ENCODE measurements around the gene DCXR. TPM values are rescaled to one million over a fixed set of nuclear protein-coding genes. Genes with fewer than 3 reads are reported as not detected.

The DCXR gene
- total and polyA plus RNA-seq, 2 of the 13 experiments (the other 11 are each of a cell fraction or from before 2014, with no cell fraction given) = 287 to 311 TPM

DNA sequence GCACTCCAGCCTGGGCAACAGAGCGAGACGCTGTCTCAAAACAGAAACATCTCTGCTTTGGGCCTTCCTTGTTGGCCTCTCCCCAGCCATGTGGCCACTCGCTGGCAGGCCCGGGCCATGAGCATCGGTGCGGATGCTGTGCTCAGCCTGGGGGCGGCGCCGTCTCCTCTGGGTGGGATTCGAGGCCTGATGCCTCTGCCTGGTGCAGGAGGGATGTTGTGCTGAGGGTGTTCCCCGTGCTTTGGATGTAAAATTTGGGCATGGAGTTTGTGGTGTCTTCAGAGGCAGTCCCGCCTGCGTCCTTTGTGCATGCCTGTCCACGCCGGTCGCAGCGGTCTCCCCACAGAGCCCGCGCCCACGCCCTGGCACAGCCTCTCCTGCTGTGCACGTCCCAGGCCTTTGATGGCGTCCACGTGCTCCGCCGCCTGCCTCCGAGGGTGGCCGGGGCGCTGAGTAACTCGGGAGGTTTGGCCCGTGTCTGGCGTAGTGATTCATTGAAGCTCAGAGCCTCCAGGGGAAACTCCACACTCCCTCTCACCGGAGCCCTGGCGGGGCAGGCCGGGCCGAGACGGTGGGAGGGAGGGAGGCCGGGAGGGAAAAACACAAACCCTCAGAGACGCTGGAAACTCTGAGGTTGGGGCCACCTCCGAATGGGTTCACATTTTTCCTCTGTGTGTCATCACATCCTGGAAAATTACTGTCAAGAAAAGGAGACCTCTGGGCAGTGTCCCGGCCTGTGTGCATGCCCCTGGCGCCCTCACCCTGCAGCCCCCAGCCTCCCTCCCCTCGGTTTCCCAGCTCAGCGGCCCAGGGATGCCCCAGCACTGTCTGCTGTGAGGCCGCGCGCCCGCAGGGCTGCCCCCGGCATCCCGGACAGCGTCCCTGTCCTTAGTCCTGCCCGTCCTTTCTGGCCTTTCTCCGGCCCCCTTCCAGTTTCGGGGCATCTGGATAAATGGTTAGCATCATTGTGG, 33.8 kb downstream of the DCXR start (continued):
- TF ChIP-seq ZNF234 (CRISPR knock-in tag; conservative IDR thresholded peaks at IDR 0.05) = no peak
- peak; percentile 83; the same call in 1 of the 2 replicates for TF ChIP-seq NFKBIZ (CRISPR knock-in tag; IDR thresholded peaks at IDR 0.05)
- TF ChIP-seq ZKSCAN5 (CRISPR knock-in tag; IDR thresholded peaks at IDR 0.05) = no peak
- no peak for TF ChIP-seq CBX1 (IDR thresholded peaks at IDR 0.05; ENCODE audit: low read depth)
- TF ChIP-seq, protein P1, sequence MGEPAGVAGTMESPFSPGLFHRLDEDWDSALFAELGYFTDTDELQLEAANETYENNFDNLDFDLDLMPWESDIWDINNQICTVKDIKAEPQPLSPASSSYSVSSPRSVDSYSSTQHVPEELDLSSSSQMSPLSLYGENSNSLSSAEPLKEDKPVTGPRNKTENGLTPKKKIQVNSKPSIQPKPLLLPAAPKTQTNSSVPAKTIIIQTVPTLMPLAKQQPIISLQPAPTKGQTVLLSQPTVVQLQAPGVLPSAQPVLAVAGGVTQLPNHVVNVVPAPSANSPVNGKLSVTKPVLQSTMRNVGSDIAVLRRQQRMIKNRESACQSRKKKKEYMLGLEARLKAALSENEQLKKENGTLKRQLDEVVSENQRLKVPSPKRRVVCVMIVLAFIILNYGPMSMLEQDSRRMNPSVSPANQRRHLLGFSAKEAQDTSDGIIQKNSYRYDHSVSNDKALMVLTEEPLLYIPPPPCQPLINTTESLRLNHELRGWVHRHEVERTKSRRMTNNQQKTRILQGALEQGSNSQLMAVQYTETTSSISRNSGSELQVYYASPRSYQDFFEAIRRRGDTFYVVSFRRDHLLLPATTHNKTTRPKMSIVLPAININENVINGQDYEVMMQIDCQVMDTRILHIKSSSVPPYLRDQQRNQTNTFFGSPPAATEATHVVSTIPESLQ (CRISPR knock-in tag; conservative IDR thresholded peaks at IDR 0.05) = no peak
- TF ChIP-seq, protein P2, sequence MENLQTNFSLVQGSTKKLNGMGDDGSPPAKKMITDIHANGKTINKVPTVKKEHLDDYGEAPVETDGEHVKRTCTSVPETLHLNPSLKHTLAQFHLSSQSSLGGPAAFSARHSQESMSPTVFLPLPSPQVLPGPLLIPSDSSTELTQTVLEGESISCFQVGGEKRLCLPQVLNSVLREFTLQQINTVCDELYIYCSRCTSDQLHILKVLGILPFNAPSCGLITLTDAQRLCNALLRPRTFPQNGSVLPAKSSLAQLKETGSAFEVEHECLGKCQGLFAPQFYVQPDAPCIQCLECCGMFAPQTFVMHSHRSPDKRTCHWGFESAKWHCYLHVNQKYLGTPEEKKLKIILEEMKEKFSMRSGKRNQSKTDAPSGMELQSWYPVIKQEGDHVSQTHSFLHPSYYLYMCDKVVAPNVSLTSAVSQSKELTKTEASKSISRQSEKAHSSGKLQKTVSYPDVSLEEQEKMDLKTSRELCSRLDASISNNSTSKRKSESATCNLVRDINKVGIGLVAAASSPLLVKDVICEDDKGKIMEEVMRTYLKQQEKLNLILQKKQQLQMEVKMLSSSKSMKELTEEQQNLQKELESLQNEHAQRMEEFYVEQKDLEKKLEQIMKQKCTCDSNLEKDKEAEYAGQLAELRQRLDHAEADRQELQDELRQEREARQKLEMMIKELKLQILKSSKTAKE (CRISPR knock-in tag; IDR thresholded peaks at IDR 0.05; ENCODE audit: borderline replicate concordance) = peak; percentile 62; the same call in 1 of the 2 replicates
- TF ChIP-seq POLR2G (IDR thresholded peaks at IDR 0.05; ENCODE audit: low read depth, low read length) = peak; percentile 76
- peak; percentile 47; the same call in 1 of the 2 replicates for TF ChIP-seq ZNF205 (CRISPR knock-in tag; IDR thresholded peaks at IDR 0.05)
- TF ChIP-seq, protein P3, sequence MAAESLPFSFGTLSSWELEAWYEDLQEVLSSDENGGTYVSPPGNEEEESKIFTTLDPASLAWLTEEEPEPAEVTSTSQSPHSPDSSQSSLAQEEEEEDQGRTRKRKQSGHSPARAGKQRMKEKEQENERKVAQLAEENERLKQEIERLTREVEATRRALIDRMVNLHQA (CRISPR knock-in tag; IDR thresholded peaks at IDR 0.05) = no peak
- TF ChIP-seq, protein P4, sequence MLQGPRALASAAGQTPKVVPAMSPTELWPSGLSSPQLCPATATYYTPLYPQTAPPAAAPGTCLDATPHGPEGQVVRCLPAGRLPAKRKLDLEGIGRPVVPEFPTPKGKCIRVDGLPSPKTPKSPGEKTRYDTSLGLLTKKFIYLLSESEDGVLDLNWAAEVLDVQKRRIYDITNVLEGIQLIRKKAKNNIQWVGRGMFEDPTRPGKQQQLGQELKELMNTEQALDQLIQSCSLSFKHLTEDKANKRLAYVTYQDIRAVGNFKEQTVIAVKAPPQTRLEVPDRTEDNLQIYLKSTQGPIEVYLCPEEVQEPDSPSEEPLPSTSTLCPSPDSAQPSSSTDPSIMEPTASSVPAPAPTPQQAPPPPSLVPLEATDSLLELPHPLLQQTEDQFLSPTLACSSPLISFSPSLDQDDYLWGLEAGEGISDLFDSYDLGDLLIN (CRISPR knock-in tag; IDR thresholded peaks at IDR 0.05; ENCODE audit: borderline replicate concordance) = no peak
- peak; percentile 63; the same call in 1 of the 2 replicates for TF ChIP-seq ZNF766 (CRISPR knock-in tag; IDR thresholded peaks at IDR 0.05; ENCODE audit: borderline replicate concordance)
- 0 out of 2 replicates have a peak, but pooled peaks have one; percentile 52 for TF ChIP-seq ZNF558 (CRISPR knock-in tag; IDR thresholded peaks at IDR 0.05; ENCODE audit: borderline replicate concordance)
- peak; percentile 23 for TF ChIP-seq PHF5A (CRISPR knock-in tag; IDR thresholded peaks at IDR 0.05; ENCODE audit: low read depth, unreplicated experiment)
- TF ChIP-seq ZNF75D (CRISPR knock-in tag; IDR thresholded peaks at IDR 0.05; ENCODE audit: borderline replicate concordance) = 0 out of 2 replicates have a peak, but pooled peaks have one; percentile 28
- TF ChIP-seq HOXA3 (CRISPR knock-in tag; IDR thresholded peaks at IDR 0.05) = peak; percentile 90
- no peak for TF ChIP-seq SP2 (CRISPR knock-in tag; IDR thresholded peaks at IDR 0.05)
- TF ChIP-seq ZNF20 (CRISPR knock-in tag; IDR thresholded peaks at IDR 0.05) = no peak
- TF ChIP-seq ISX (CRISPR knock-in tag; conservative IDR thresholded peaks at IDR 0.05) = no peak
- no peak for TF ChIP-seq NONO (IDR thresholded peaks at IDR 0.05)
- TF ChIP-seq NONO (CRISPR knock-in tag; conservative IDR thresholded peaks at IDR 0.05) = peak; percentile 71
- TF ChIP-seq ZNF274 (CRISPR knock-in tag; IDR thresholded peaks at IDR 0.05) = peak; percentile 92
- TF ChIP-seq SOX13 (IDR thresholded peaks at IDR 0.05) = no peak; the same call in 1 of the 2 replicates
- peak in 1 of 2 experiments; percentile 63; a peak in 2 of 4 replicates for TF ChIP-seq SOX13 (CRISPR knock-in tag; conservative IDR thresholded peaks at IDR 0.05 in 1 of 2, IDR thresholded peaks at IDR 0.05 in 1 of 2)
- TF ChIP-seq ZNF30 (CRISPR knock-in tag; IDR thresholded peaks at IDR 0.05) = no peak
